ENCODE measurements around the gene ANGPTL4.

The ANGPTL4 gene

DNA sequence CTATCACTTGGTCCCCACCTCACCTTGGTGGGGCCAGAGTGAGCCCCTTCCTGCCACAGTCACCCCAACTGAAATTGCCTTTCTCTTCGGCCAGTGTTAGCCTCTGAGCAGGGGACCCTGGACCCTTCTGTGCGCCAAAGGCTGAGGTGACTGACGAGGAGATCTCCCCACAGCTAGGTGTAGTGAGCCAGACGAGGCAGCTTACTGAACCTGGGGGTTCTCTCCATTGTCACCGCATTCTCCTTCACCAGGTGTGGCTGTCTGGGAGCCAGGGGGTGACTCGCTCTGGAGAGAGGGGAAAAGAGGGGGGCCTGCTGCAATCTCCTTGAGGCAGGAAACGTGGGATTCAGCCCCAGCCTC lies 41.3 kb upstream of the ANGPTL4 start:
- TF ChIP-seq, protein P1, sequence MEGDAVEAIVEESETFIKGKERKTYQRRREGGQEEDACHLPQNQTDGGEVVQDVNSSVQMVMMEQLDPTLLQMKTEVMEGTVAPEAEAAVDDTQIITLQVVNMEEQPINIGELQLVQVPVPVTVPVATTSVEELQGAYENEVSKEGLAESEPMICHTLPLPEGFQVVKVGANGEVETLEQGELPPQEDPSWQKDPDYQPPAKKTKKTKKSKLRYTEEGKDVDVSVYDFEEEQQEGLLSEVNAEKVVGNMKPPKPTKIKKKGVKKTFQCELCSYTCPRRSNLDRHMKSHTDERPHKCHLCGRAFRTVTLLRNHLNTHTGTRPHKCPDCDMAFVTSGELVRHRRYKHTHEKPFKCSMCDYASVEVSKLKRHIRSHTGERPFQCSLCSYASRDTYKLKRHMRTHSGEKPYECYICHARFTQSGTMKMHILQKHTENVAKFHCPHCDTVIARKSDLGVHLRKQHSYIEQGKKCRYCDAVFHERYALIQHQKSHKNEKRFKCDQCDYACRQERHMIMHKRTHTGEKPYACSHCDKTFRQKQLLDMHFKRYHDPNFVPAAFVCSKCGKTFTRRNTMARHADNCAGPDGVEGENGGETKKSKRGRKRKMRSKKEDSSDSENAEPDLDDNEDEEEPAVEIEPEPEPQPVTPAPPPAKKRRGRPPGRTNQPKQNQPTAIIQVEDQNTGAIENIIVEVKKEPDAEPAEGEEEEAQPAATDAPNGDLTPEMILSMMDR (IDR thresholded peaks at IDR 0.05): no peak

- TF ChIP-seq, protein P1 (IDR thresholded peaks at IDR 0.05): no peak
Measured at GRCh38 chr19:8323781-8324185, 40.2 kb upstream of the ANGPTL4 start.

- TF ChIP-seq, protein P1 (IDR thresholded peaks at IDR 0.05): no peak
Measured at GRCh38 chr19:8324186-8325050, 39.5 kb upstream of the ANGPTL4 start.

DNA sequence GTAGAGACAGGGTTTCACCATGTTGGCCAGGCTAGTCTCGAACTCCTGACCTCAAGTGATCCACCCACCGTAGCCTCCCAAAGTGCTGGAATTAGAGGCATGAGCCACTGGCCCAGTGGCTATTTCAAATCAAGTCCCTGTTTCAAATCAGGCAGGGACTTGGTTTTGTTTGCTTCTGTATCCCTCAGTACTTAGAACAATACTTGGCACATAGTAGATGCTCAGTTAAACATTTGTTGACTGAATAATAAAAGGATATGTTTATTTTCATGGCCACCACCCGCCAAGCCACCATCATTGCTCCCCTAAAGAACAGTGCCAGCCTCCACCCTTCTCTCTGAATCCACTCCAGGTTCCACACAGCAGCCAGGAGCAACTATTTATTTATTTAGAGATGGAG lies 38.5 kb upstream of the ANGPTL4 start:
- TF ChIP-seq, protein P1 (IDR thresholded peaks at IDR 0.05): no peak

- TF ChIP-seq, protein P1 (IDR thresholded peaks at IDR 0.05): no peak
Measured at GRCh38 chr19:8329996-8330395, 34.0 kb upstream of the ANGPTL4 start.

DNA sequence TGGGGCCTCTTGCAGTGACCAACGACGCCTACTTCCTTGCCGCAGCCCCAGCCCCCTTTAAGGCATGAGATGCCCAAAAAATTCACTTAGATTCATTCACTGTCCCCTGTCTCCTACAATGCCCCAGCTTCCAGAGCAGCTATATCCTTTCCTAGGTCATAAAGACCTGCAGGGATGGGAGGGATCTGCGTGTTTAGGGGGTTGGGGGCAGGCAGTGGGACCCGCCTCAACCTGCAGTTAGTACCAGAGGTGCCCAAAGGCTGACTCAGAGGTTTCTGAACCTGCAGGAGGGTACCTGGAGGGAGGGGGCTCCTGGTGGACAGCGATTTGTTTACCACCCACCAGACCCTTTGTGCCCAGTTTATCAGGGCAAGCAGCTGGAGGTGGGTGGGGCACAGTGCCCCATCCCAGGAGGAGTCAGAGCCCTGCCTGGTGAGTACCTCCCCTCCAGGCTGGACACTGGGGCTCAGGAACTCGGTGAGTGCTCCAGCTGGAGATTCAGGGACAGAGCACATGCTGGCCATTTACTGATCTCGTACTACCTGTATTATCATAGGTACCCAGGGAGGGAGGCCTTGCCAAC lies 32.6 kb upstream of the ANGPTL4 start:
- TF ChIP-seq, protein P1 (IDR thresholded peaks at IDR 0.05): no peak

DNA sequence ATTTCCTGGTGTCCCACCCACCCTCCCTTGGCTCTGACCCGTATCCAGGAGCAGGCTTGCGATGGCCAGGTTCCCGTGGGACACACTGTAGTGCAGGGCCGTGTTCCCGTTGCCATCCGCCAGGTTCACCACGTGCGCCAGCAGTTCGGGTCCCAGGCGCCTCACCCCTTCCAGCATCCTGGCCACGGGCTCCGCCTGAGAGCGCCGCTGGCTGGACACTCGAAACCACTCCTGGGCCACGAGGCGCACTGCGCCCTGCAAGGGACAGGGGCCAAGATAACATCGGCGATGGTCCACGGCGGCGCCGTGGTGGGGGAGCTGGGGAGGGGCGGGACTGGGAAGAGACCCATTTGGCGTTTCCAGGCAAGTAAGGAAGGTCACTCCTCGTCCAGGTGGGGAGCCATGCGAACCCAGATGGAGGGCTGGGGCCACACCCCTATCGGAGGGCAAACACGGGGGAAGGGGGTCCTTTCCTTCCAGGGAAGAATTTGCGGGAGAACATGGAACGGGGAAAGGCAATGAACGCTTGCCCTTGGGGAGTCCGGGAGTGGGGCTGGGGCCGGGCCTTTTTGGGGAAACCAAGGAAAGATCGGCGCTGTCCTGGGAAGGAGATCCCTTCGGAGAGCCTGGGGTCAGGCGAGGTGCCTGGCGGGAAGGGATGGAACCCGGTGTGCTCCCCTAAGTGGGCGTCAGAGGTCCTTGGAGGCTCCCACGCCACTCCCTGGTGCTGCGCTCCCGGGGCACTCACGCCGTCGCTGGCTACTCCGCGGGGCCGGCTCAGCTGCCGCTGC lies 30.8 kb upstream of the ANGPTL4 start:
- TF ChIP-seq, protein P1 (IDR thresholded peaks at IDR 0.05): no peak

All from LNCAP (cell line).